ENCODE measurements around the gene OSGIN1.

The OSGIN1 gene

GRCh38 chr16:83972256-83973008 is 19.4 kb downstream of the OSGIN1 start:
- no peak for DNase-seq (ENCODE audit: low spot score)

GRCh38 chr16:83973077-83973476 is 20.0 kb downstream of the OSGIN1 start:
- DNase-seq (ENCODE audit: low spot score) = no peak

GRCh38 chr16:83973581-83974385 is 20.7 kb downstream of the OSGIN1 start:
- no peak for DNase-seq (ENCODE audit: low spot score)

GRCh38 chr16:83974475-83974874 is 21.4 kb downstream of the OSGIN1 start:
- DNase-seq (ENCODE audit: low spot score) = no peak

GRCh38 chr16:83975590-83976260 is 22.7 kb downstream of the OSGIN1 start:
- DNase-seq (ENCODE audit: low spot score) = no peak

GRCh38 chr16:83977056-83977815 is 24.2 kb downstream of the OSGIN1 start:
- no peak for DNase-seq (ENCODE audit: low spot score)

- no peak for DNase-seq (ENCODE audit: low spot score)
Observed at GRCh38 chr16:83978401-83978904, 25.4 kb downstream of the OSGIN1 start.

- DNase-seq (ENCODE audit: low spot score) = no peak
Observed at GRCh38 chr16:83979441-83979840, 26.4 kb downstream of the OSGIN1 start.

- DNase-seq (ENCODE audit: low spot score) = no peak
Observed at GRCh38 chr16:83980794-83981193, 27.8 kb downstream of the OSGIN1 start.

- DNase-seq (ENCODE audit: low spot score) = no peak
Observed at GRCh38 chr16:83981799-83982198, 28.8 kb downstream of the OSGIN1 start.

GRCh38 chr16:83983491-83983890 is 30.5 kb downstream of the OSGIN1 start:
- DNase-seq (ENCODE audit: low spot score) = no peak

- DNase-seq (ENCODE audit: low spot score) = no peak
Observed at GRCh38 chr16:83989300-83989699, 36.3 kb downstream of the OSGIN1 start.

GRCh38 chr16:83990492-83990891 is 37.5 kb downstream of the OSGIN1 start:
- DNase-seq (ENCODE audit: low spot score) = no peak

- DNase-seq (ENCODE audit: low spot score) = no peak
Observed at GRCh38 chr16:83992624-83993023, 39.6 kb downstream of the OSGIN1 start.

- peak; percentile 48 for DNase-seq (ENCODE audit: low spot score)
Observed at GRCh38 chr16:83994087-83994486, 41.0 kb downstream of the OSGIN1 start.

GRCh38 chr16:83994703-83995102 is 41.7 kb downstream of the OSGIN1 start:
- no peak for DNase-seq (ENCODE audit: low spot score)

GRCh38 chr16:83995754-83996153 is 42.7 kb downstream of the OSGIN1 start:
- no peak for DNase-seq (ENCODE audit: low spot score)

GRCh38 chr16:83996481-83997252 is 43.6 kb downstream of the OSGIN1 start:
- DNase-seq (ENCODE audit: low spot score) = peak; percentile 55

GRCh38 chr16:83998091-83998490 is 45.1 kb downstream of the OSGIN1 start:
- no peak for DNase-seq (ENCODE audit: low spot score)

- DNase-seq (ENCODE audit: low spot score) = no peak
Observed at GRCh38 chr16:84000989-84001642, 48.1 kb downstream of the OSGIN1 start.

GRCh38 chr16:84001726-84002125 is 48.7 kb downstream of the OSGIN1 start:
- no peak for DNase-seq (ENCODE audit: low spot score)

Data from HuH-7 (cell line).